ENCODE data around the gene PPP4R2.
A peak's percentile ranks its signal among the peaks of the same experiment; 100 is the strongest.

PPP4R2 gene

DNA sequence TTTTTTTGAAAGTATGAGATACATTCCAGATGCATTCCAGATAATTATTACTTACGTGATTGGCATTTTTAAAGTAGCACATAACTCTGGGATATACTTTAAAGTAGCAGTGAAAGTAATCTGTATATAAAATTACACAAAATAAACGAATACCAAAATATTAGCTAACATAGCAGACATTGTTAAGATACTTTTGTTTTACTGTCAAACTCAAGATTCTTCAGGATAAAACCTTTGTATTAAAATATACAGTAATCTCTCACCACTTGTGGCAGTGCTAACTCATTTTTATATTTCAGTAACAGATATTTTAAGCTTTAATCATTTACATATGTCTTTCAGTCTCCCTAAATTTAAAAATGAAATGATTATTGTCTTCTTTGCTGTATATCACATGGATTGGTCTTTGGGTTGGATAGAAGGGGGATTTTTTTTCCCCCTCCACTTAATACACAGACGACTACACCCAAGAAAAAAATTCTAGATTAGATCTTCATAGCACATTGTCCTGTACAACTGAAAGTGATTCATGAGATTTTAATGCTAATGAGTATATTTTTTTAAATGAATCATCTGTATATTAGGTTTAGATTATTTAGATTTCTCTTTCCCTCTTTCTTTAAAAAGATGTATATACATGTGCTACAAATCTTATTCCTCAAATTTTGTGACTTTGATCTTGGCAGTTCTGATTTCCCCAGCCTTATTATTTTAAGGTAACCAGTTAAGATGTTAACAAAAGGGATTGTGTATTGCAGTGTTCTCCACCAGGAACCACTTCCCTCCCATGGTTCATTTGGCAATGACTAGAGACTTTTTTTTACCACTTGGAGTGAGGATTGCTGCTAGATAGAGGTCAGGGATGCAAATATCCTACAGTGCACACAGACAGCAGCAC is 40.3 kb downstream of the PPP4R2 start:
- Histone ChIP-seq H3K36me3 (ENCODE audit: control insufficient read depth, insufficient read depth, low read length) (no peaks in the 10 kb centered on the region), H3K9me3 (ENCODE audit: control insufficient read depth, low read length) (no peaks in the 10 kb centered on the region), H3K27me3 (ENCODE audit: control insufficient read depth, insufficient read depth, low read length, poor library complexity, severe bottlenecking) (no peaks in the 10 kb centered on the region), H3K27ac (ENCODE audit: insufficient read depth, low read depth, low read length, poor library complexity, severe bottlenecking) (no peak overlapping the region), H3K4me3 (ENCODE audit: insufficient read depth, low read depth, low read length) (no peak overlapping the region), H3K4me1 (ENCODE audit: control insufficient read depth, insufficient read depth, low read length) (no peaks in the 10 kb centered on the region)
- WGBS, 2 experiments = no CpG with 5 or more reads among the region's 3 CpGs

- 86 to 88% methylated on average over 3 of the region's 3 CpGs for WGBS, 2 experiments
- Histone ChIP-seq H3K27ac (ENCODE audit: insufficient read depth, low read depth, low read length, poor library complexity, severe bottlenecking) (no peak overlapping the region), H3K36me3 (ENCODE audit: control insufficient read depth, insufficient read depth, low read length) (no peaks in the 10 kb centered on the region), H3K27me3 (ENCODE audit: control insufficient read depth, insufficient read depth, low read length, poor library complexity, severe bottlenecking) (no peaks in the 10 kb centered on the region), H3K4me3 (ENCODE audit: insufficient read depth, low read depth, low read length) (no peak overlapping the region), H3K9me3 (ENCODE audit: control insufficient read depth, low read length) (no peaks in the 10 kb centered on the region), H3K4me1 (ENCODE audit: control insufficient read depth, insufficient read depth, low read length) (no peaks in the 10 kb centered on the region)
Observed at GRCh38 chr3:73041537-73041936, 44.9 kb downstream of the PPP4R2 start.

DNA sequence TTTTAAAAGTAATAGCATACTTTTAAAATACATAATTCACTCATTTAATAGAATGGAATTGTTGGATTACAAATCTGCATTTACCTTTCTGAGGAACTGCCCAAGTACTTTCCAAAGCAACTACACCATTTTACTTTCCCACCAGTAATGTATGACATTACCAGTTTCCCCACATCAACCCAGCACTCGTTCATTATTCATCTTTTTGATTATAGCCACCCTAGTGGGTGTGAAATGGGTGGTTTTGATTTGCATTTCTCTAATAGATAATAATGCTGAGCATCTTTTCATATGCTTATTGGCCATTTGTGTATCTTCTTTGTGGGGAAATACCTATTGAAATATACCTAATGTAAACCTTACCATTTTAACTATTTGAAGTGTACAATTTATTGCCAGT is 46.8 kb downstream of the PPP4R2 start:
- Histone ChIP-seq H3K36me3 (ENCODE audit: control insufficient read depth, insufficient read depth, low read length) (no peaks in the 10 kb centered on the region), H3K4me3 (ENCODE audit: insufficient read depth, low read depth, low read length) (no peak overlapping the region), H3K27me3 (ENCODE audit: control insufficient read depth, insufficient read depth, low read length, poor library complexity, severe bottlenecking) (no peaks in the 10 kb centered on the region), H3K9me3 (ENCODE audit: control insufficient read depth, low read length) (no peaks in the 10 kb centered on the region), H3K4me1 (ENCODE audit: control insufficient read depth, insufficient read depth, low read length) (no peaks in the 10 kb centered on the region), H3K27ac (ENCODE audit: insufficient read depth, low read depth, low read length, poor library complexity, severe bottlenecking) (no peak overlapping the region)
- WGBS, 2 experiments = 80% methylated on average over 1 of the region's 1 CpG; no CpG with 5 or more reads in 1 of the 2 experiments

DNA sequence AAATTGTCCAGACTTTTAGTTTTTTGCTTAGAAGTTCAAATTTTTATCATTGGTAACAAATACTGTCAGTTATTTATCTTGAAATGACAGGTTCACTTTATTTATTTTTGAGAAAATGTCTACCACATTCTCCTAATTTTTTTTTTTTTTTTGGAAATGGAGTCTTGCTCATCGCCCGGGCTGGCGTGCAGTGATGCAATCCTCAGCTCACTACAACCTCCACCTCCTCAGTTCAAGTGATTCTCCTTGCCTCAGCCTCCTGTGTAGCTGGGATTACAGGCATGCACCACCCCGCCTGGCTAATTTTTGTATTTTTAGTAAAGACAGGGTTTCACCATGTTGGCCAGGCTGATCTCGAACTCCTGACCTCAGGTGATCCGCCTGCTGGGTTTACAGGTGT is 48.8 kb downstream of the PPP4R2 start:
- no peaks in the 10 kb centered on the region for H3K27me3 ChIP-seq (ENCODE audit: control insufficient read depth, insufficient read depth, low read length, poor library complexity, severe bottlenecking)
- no peaks in the 10 kb centered on the region for H3K36me3 ChIP-seq (ENCODE audit: control insufficient read depth, insufficient read depth, low read length)
- H3K27ac ChIP-seq (ENCODE audit: insufficient read depth, low read depth, low read length, poor library complexity, severe bottlenecking) = no peak overlapping the region
- H3K9me3 ChIP-seq (ENCODE audit: control insufficient read depth, low read length) = no peaks in the 10 kb centered on the region
- no peaks in the 10 kb centered on the region for H3K4me1 ChIP-seq (ENCODE audit: control insufficient read depth, insufficient read depth, low read length)
- 91 to 93% methylated on average over 6 of the region's 6 CpGs for WGBS, 2 experiments
- H3K4me3 ChIP-seq (ENCODE audit: insufficient read depth, low read depth, low read length) = no peak overlapping the region

DNA sequence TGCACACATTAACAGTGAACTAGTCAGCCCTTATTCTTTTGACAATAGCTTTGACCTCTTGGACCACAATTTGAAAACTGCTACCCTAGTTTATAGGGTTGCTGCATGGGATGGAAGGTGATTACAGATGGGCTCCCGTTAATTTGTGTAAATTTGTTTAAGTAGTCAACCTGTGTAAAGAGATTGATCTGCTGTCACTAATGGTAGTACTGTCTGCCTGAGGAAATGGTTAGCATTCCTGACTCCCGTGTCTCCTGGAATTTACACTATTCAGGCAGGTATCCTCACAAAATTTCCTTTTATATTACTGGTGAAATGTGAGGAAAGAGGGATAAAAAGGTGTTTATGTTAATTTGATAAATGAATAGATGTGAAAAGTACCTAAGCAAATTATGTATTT is 49.6 kb downstream of the PPP4R2 start:
- WGBS, 2 experiments = 67 to 70% methylated on average over 1 to 2 of the region's 2 CpGs
- Histone ChIP-seq H3K27ac (ENCODE audit: insufficient read depth, low read depth, low read length, poor library complexity, severe bottlenecking) (no peak overlapping the region), H3K9me3 (ENCODE audit: control insufficient read depth, low read length) (no peaks in the 10 kb centered on the region), H3K4me3 (ENCODE audit: insufficient read depth, low read depth, low read length) (no peak overlapping the region), H3K36me3 (ENCODE audit: control insufficient read depth, insufficient read depth, low read length) (no peaks in the 10 kb centered on the region), H3K27me3 (ENCODE audit: control insufficient read depth, insufficient read depth, low read length, poor library complexity, severe bottlenecking) (no peaks in the 10 kb centered on the region), H3K4me1 (ENCODE audit: control insufficient read depth, insufficient read depth, low read length) (no peaks in the 10 kb centered on the region)

DNA sequence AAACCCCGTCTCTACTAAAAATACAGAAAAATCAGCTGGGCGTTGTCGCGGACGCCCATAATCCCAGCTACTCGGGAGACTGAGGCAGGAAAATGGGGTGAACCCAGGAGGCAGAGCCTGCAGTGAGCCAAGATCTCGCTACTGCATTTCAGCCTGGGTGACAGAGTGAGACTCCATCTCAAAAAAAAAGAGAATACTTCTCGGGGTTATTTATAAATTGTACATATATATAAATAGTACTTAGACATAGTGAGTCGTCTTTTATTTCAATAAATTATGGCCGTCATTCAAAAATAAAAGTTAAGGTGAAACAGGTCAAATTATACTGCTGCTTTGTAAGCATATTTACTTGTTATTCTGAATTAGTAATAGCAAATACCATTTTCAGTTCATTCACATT is 52.7 kb downstream of the PPP4R2 start:
- WGBS, 2 experiments = 97% methylated on average over 7 to 9 of the region's 10 CpGs
- Histone ChIP-seq H3K4me3 (ENCODE audit: insufficient read depth, low read depth, low read length) (no peak overlapping the region), H3K27me3 (ENCODE audit: control insufficient read depth, insufficient read depth, low read length, poor library complexity, severe bottlenecking) (no peaks in the 10 kb centered on the region), H3K36me3 (ENCODE audit: control insufficient read depth, insufficient read depth, low read length) (no peaks in the 10 kb centered on the region), H3K27ac (ENCODE audit: insufficient read depth, low read depth, low read length, poor library complexity, severe bottlenecking) (no peak overlapping the region), H3K9me3 (ENCODE audit: control insufficient read depth, low read length) (no peaks in the 10 kb centered on the region), H3K4me1 (ENCODE audit: control insufficient read depth, insufficient read depth, low read length) (no peaks in the 10 kb centered on the region)

DNA sequence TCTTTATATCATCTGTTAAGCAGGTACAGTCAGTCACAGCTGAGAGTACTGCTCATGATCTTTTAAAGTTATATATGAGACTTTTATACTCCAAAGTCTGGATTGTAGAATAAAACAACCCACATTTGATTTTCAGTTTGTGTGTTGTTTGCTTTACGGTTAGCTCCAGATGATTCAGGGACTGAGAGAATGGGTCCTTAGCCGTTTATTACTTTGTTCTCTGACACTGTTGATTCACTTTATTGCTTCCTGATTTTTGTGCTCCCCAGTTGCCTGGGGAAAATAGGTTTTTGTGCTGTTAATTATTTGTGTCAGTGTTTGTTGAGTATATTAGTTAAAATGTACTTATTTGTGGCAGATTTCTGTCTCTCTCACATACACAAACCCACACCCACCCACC is 56.2 kb downstream of the PPP4R2 start:
- WGBS, 2 experiments = 95 to 100% methylated on average over 2 of the region's 2 CpGs
- Histone ChIP-seq H3K4me1 (ENCODE audit: control insufficient read depth, insufficient read depth, low read length) (no peaks in the 10 kb centered on the region), H3K36me3 (ENCODE audit: control insufficient read depth, insufficient read depth, low read length) (no peaks in the 10 kb centered on the region), H3K4me3 (ENCODE audit: insufficient read depth, low read depth, low read length) (no peak overlapping the region), H3K9me3 (ENCODE audit: control insufficient read depth, low read length) (no peaks in the 10 kb centered on the region), H3K27me3 (ENCODE audit: control insufficient read depth, insufficient read depth, low read length, poor library complexity, severe bottlenecking) (no peaks in the 10 kb centered on the region), H3K27ac (ENCODE audit: insufficient read depth, low read depth, low read length, poor library complexity, severe bottlenecking) (no peak overlapping the region)

DNA sequence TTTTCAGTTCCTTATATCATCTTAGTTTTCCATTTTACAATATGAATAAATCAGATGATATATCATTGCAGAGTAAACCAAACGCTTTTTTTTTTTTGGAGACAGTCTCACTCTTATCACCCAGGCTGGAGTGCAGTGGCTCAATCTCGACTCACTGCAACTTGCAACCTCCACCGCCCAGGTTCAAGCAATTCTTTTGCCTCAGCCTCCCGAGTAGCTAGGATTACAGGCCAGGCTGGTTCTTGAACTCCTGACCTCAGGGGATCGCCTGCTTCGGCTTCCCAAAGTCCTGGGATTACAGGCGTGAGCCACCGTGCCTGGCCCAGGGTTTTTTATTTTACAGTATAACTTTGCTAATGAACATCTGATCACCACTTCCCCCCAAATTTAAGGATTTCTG is 59.0 kb downstream of the PPP4R2 start:
- Histone ChIP-seq H3K36me3 (ENCODE audit: control insufficient read depth, insufficient read depth, low read length) (no peaks in the 10 kb centered on the region), H3K9me3 (ENCODE audit: control insufficient read depth, low read length) (no peaks in the 10 kb centered on the region), H3K27ac (ENCODE audit: insufficient read depth, low read depth, low read length, poor library complexity, severe bottlenecking) (peak overlapping the region; percentile 16), H3K27me3 (ENCODE audit: control insufficient read depth, insufficient read depth, low read length, poor library complexity, severe bottlenecking) (no peaks in the 10 kb centered on the region), H3K4me1 (ENCODE audit: control insufficient read depth, insufficient read depth, low read length) (no peaks in the 10 kb centered on the region), H3K4me3 (ENCODE audit: insufficient read depth, low read depth, low read length) (no peak overlapping the region)
- 79 to 83% methylated on average over 8 of the region's 8 CpGs for WGBS, 2 experiments

- Histone ChIP-seq H3K27me3 (ENCODE audit: control insufficient read depth, insufficient read depth, low read length, poor library complexity, severe bottlenecking) (no peaks in the 10 kb centered on the region), H3K9me3 (ENCODE audit: control insufficient read depth, low read length) (no peaks in the 10 kb centered on the region), H3K4me3 (ENCODE audit: insufficient read depth, low read depth, low read length) (no peak overlapping the region), H3K4me1 (ENCODE audit: control insufficient read depth, insufficient read depth, low read length) (no peaks in the 10 kb centered on the region), H3K27ac (ENCODE audit: insufficient read depth, low read depth, low read length, poor library complexity, severe bottlenecking) (peak overlapping the region; percentile 16), H3K36me3 (ENCODE audit: control insufficient read depth, insufficient read depth, low read length) (no peaks in the 10 kb centered on the region)
- 58 to 83% methylated on average over 2 to 4 of the region's 5 CpGs for WGBS, 2 experiments
Observed at GRCh38 chr3:73056014-73056844, 59.6 kb downstream of the PPP4R2 start.

DNA sequence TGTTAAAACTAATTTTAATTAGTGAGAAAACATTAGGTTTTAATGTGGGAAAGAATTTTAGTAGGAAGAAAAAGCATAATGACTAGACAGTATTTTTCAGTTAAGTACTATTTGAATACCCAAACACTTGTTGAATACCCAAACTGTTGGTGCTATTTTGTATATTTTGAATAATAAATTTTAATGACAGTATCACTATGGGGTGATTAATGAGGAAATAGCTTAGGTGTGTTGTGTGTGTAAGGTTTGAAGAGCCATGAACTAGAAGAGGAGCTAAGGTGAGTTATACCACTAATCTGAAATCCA is 60.2 kb downstream of the PPP4R2 start:
- Histone ChIP-seq H3K4me1 (ENCODE audit: control insufficient read depth, insufficient read depth, low read length) (no peaks in the 10 kb centered on the region), H3K27me3 (ENCODE audit: control insufficient read depth, insufficient read depth, low read length, poor library complexity, severe bottlenecking) (no peaks in the 10 kb centered on the region), H3K4me3 (ENCODE audit: insufficient read depth, low read depth, low read length) (no peak overlapping the region), H3K9me3 (ENCODE audit: control insufficient read depth, low read length) (no peaks in the 10 kb centered on the region), H3K36me3 (ENCODE audit: control insufficient read depth, insufficient read depth, low read length) (no peaks in the 10 kb centered on the region), H3K27ac (ENCODE audit: insufficient read depth, low read depth, low read length, poor library complexity, severe bottlenecking) (no peak overlapping the region)
